IPS-11a (cell line): ENCODE measurements around the gene HSPBAP1.
"Not testable (repeated sequence)": the region's sequence is repeated elsewhere in the genome, so short reads cannot be mapped to it uniquely, and the experiment has no call there.

Experiments used
- H3K4me3 ChIP-seq: one replicate; pipeline ENCODE4 v1.5.1; 2013; ENCODE audit warnings: low read depth, low read length, control low read depth

HSPBAP1 gene

DNA sequence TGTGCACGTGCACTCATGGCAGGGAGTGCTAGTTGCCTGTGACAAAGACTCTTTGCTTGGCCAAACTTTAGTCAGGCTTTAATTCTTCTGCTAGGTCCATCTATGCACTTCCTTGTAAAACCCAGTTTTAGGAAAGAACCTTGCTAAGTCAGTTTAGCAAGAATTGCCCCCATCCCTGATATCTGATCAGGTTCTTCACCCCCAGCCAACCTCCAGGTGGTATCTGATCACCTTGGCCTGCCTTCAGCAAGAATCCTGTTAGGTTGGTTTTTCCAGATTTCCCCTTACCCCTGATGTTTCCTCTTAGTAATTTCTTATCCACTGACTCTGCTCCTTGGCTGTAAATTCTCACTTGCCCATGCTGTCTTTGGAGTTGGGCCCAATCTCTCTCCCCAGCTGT, 8.4 kb downstream of the HSPBAP1 start:
- H3K4me3 ChIP-seq = no peak overlapping the region

DNA sequence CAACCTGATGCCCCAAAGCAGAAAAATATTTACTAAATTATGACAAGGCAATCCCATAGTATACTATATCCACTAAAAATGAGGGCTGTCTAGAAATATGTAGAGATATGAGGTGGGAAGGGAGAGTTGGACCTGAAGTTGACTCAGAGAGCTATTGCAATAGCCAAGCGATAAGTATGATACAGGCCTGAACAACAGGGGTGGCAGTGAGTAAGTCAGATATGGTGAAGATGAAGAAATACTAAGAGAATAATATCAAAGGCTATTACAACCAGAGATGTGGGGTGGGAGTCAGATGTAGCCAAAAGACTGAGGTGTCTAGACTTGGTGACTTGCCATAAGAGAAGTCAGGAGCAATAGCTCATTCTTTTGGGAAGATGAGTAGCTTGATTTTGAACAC, 9.2 kb downstream of the HSPBAP1 start:
- H3K4me3 ChIP-seq = no peak overlapping the region

DNA sequence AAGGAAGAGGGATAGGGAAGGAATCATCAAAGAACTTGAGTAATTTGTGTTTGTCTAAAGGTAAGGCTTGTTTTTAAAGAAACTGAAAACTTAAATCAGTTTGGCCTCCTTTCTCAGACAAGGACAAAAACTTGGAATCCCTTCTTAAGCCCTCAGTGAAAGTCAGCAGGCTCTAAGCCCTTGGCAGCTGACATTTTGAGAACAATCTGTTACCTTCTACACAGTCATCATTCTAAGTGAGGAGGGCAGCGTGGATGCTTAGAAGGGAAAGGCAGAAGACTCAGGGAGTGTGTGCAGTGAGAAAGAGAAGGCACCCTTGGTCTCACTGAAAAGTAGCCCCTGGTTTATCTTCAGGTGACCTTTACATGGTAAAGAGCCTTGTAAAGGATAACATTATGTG, 10.8 kb downstream of the HSPBAP1 start:
- no peak overlapping the region for H3K4me3 ChIP-seq

DNA sequence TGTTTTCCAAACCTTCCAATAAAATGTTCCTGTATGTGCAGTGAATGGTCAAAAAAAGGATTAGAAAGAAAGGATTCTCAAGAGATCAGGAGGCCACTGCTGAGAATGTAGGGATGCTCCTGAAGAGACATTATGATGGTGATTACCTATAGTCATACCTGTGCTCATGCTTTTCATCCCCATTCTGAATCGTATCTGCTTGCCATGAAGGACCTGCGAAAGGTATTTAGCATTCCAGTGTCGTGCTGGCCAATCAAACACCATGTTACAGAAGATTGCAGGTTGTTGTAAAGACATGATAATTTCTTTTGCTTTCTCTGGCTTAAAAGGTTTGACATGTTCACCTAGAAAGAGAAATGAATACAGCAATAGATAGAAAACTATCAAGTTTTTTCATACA, 16.1 kb downstream of the HSPBAP1 start:
- no peak overlapping the region for H3K4me3 ChIP-seq

DNA sequence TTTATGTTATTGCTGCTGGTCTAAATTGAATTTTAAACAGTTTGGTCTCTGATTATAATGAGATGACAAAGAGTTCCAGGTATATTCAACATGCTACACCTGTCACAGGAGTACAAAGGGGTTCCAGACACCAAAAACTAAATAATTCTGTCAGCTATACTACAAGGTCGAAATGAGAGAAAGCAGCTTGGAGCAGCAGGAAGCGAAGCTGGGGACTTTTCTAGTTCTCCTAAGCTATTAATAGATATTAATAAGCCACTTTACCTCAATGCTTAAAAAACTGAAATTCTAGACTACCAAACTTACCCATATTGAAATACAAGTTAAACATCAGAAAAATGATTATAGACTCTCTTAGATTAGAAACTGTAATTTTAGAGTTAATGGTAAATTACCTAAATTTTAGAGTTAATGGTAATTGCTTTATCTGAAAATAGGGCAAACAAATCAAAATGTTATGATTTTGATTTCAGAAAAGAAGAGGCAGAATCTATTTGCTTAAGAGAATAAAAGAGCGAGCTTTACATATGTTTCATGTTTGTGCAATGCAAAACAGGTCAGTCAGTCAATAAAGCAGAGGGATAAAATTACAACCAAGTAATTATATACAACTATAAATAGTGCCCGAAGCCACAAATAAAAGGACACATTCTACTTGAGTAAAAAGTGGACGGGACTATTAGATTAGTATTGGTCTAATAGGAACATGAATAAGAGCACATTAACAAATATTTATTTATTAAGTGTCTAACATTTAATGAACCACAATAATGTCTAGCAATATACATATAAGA, 16.8 kb downstream of the HSPBAP1 start:
- no peak overlapping the region for H3K4me3 ChIP-seq

DNA sequence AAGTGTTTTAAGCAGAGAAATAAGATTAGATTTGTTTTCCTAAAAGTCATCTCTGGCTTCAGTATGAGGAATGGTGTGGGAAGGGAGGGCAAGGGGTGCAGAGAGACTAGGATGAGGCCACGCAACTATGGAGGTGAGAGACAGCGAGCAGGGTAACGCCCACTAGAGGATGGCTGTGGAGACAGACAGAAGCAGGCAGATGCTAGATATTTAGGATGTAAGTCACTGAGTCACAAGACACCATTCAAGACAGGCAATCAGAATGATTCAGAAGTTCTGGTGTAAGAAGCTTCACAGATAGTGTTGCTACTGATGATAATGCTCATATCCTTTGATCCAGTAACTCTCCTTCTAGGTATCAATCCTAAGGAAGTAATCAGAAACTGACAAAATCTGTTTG, 19.1 kb downstream of the HSPBAP1 start:
- no peak overlapping the region for H3K4me3 ChIP-seq

DNA sequence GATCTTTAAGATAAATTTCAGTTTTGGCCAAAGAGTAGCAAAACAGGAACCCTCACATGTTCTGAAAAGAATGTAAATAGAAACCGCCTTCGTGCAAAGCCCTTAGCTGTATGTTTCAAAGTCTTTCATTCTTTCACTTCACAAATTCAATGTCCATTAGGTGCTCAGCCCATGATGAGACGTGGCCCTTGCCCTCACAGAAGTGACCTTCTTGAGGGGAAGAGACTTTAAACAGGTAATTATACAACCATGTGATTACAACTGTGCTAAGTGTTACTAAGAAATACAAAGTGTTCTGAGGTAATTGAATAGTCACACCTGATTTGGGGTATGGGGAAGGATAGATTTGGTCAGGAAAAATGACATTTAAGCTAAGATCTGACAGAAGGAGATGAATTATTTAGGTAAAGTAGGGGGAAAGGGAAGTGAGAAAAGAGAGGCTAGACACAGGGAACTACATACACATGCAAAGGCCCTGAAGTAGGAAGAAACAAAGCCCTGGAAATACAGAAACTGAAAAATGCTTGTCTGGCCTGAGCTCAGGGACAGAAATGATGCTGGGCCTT, 19.6 kb downstream of the HSPBAP1 start:
- H3K4me3 ChIP-seq = no peak overlapping the region

DNA sequence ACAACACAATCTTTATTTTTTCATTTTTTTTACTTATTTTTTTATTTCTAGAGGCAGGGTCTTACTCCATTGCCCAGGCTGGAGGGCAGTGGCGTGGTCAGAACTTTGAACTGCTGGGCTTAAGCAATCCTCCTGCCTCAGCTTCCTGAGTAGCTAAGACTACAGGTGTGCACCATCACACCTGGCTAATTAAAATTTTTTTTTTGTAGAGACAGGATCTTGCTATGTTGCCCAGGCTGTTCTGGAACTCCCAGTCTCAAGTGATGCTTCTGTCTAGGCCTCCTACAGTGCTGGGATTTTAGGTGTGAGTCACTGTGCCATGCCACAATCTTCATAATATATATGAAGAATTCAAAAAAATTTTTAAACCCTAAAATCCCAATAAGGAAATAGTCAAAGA, 20.8 kb downstream of the HSPBAP1 start:
- H3K4me3 ChIP-seq = no peak overlapping the region

DNA sequence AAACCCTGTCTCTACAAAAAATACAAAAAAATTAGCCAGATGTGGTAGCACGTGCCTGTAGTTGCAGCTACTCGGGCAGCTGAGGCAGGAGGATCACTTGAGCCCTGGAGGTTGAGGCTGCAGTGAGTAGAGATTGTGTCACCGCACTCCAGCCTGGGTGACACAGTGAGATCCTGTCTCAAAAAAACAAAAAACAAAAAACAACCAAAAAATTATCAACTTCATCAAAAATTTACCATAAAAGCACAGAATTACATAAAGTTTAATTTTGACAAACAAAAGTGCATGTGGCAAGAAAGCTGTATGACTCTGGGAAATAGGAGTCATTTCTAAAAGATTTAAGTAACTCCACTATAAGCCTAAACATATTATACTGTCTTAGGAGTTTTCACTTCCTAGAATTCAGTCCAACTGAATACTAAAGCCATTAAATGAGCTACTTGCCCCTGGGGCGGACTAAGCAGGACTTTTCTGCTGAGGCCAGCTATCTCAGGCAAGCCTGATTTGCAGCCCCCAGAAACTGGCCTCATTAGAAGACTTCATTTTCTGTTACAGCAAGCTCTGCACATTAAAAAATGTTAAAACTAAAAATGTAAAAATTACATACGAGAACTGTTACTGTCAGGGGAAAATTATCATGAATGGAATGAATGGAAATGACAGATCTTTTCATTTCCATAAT, 23.0 kb downstream of the HSPBAP1 start:
- H3K4me3 ChIP-seq = no peak overlapping the region

DNA sequence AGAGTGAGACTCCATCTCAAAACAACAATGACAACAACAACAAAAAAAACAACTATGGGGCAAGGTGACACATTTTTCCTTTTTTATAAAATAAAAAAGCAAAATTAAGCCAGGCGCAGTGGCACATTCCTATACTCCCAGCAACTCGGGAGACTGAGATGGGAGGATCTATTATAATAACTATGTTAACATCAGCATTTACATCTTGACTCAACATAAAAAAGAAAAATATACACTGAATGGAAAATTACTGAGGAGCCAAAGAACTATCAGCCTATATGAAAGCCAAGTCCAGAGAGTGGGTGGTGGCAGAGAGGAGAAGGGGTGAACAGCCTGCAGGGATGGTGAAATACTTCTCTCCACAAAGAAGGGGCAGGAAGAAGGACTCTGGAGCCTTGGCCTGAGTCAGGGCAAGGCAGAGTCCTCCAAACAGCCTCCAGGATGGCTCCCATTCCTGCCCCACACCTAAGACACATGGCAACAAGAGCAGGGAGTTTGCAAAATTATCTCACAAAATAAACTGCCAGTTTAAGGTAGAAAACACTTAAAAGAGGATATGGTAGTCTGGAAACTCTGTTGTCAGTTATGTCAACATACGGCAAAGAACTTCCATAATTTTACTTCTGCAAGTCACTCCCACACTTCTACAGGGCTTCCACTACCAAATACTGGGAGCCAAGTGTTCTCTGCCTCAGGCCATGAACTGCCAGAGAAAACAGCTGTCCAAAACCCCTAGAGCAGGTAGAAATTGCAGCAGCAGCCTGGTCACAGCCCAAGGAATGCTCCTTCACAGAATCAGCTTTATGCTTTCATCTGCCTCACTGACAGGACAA, 25.9 kb downstream of the HSPBAP1 start:
- no peak overlapping the region for H3K4me3 ChIP-seq

DNA sequence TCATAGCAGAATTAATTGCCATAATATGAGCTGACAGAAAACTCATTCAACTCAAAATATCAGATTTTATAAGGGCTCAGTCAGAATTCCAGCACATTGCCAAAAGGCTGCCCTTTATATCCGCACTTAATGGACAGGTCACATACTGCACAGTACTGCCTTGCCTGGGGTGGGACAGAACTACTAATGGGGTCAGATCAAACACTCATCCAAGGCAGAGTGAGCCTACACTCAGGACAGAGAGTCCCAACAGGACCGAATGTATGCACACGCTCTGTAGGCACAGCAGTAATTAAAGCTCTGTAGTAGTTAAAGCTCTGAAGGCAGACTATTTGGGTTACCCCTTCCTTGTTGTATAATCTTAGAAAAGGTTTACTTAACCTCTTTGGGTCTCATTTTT, 27.2 kb downstream of the HSPBAP1 start:
- no peak overlapping the region for H3K4me3 ChIP-seq

DNA sequence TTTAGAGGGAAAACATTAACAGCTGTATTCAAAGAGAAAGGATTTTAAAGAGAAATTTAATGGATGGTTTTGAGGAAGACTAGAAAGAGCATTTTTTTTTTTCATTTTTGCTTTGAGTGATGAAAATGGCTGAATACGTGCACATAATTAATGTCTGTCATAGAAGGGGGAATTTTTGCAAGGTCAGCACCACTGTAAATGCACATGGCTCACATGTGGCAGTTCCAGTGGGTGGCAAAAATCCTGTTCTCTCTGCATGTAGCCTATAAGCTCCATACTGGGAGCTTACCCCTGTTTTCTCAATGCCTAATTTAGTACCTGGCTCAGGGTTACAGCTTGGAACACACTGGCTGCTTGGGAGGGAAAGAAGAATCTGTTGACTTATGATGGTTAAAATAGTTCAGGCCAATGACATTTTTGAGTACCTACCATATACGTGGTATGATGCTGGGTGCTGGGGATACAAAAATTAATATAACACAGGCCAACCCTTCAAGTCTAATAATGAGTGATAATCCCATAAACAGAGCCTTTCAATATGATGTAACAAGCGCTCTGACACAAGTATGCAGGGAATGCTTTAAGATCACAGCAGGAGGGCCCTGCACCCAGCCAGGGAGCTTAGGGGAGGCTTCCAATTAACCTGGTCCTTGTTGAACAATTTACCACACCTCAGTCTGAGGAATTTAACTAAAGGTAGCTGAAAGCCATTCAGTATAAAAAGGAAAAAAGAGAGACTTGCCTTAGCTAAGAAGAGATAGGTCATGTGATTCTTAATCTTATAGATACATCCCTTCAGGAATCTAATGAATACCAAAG, 33.0 kb downstream of the HSPBAP1 start:
- no peak overlapping the region for H3K4me3 ChIP-seq

DNA sequence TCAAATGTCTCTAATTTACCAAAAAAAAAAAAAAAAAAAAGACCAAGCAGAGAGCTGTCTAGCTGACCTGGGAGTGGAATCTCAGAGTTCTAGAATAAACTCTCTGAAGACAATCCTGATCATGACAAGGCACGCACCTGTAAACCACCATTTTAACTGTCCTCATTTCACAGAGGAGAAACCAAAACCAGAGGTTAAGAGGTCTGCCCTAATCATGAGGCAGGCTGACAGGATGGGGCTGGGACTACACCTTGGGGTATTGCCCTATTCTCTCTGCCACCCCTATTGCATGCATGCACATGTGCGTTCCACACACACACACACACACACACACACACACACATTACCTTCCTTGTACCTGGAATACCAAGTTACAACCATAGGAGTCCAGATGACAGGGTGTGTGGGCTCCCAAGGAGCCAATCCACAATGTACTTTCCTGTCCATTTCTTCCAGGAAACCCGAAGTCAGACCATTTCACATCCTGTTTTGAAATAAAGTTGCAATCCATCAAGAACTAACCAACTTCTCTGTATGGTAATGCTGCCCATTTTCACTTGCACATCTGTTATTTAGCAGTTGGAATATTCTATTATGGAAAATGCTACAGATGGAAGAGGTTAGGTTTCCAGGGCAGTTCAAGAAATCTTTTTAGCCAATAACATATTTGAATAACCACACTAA, 34.6 kb downstream of the HSPBAP1 start:
- H3K4me3 ChIP-seq = no peak overlapping the region

DNA sequence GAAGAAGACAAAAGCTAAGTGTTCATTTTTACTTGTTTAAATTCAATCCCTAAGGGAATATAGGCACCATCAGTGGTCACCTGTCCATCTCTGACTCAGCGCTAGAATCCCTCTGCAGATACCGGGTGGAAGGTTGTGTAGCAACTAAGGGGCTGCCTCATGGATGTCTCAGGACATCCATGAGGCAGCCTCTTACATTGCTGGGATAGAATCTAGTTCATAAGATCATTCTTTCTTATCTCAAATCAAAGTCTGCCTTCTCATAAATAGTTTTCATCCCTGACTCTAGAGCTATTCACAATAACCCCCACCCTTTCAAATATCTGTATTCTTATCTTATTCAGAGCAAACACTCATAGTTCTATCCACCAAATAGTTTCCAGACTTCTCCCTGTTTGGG, 38.1 kb downstream of the HSPBAP1 start:
- no peak overlapping the region for H3K4me3 ChIP-seq

DNA sequence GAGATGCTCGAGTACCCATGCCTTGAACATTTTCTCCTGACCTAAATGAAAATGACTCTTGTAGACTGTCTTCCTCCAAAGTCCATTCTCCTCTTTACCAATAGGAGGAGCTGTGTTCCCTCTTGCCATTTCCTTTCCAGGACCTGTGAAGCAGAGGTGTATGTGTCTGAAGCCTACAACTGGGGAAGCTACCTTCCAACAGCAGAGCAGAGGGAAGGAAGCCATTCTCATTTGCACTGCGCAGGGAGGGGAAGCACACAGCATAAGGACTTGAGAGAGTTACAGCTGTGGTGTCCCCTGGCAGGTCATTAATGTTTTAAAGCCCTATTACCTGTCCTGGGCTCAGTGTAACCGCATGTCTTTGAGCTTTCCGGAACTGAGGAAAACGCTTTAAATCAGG, 38.7 kb downstream of the HSPBAP1 start:
- H3K4me3 ChIP-seq = no peak overlapping the region

DNA sequence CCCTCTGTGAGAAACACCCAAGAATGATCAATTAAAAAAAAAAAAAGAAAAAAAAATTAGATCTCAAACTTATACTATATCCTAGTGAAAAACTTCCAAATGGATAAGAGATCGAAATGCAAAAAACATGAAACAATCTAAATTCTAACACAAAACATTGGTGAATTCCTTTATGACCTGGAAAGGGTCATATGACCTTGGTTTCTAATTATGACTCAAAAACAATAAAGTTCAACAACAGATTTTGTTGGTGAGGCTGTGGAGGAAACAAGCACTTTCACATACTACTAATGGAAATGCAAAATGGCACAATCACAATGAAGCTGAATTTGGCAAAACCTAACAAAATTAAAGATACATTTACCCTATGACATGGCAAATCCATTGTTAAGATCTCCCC, 45.3 kb downstream of the HSPBAP1 start:
- H3K4me3 ChIP-seq = no peak overlapping the region

DNA sequence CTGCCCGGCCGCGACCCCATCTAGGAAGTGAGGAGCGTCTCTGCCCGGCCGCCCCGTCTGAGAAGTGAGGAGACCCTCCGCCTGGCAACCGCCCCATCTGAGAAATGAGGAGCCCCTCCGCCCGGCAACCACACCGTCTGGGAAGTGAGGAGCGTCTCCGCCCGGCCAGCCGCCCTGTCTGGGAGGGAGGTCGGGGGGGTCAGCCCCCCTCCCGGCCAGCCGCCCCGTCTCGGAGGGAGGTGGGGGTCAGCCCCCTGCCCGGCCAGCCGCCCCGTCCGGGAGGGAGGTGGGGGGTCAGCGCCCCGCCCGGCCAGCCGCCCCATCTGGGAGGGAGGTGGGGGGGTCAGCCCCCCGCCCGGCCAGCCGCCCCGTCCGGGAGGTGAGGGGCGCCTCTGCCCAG, 46.3 kb downstream of the HSPBAP1 start:
- H3K4me3 ChIP-seq = not testable (repeated sequence)

DNA sequence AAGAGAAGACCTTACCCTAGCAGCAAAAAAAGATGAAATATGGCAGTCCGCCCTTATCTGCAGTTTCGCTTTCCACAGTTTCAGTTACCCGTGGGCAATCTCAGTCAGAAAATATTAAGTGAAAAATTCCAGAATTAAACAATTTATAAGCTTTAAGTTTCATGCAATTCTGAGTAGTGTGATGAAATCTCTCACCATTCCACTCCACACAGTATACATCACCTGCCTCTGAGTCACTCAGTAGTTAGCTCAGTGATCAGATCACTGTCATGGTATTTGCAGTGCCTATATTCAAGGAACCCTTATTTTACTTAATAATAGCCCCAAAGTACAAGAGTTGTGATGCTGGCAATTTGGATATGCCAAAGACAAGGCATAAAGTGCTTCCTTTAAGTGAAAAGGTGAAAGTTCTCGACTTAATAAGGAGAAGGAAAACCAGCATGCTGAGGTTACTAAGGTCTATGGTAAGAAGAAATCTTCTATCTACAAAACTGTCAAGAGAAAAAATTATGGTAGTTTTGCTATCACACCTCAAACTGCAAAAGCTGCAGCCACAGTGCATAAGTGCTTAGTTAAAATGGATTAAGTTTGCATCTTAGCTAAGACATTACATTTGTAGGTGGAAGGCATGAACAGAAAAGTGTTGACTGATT, 48.1 kb downstream of the HSPBAP1 start:
- no peak overlapping the region for H3K4me3 ChIP-seq

DNA sequence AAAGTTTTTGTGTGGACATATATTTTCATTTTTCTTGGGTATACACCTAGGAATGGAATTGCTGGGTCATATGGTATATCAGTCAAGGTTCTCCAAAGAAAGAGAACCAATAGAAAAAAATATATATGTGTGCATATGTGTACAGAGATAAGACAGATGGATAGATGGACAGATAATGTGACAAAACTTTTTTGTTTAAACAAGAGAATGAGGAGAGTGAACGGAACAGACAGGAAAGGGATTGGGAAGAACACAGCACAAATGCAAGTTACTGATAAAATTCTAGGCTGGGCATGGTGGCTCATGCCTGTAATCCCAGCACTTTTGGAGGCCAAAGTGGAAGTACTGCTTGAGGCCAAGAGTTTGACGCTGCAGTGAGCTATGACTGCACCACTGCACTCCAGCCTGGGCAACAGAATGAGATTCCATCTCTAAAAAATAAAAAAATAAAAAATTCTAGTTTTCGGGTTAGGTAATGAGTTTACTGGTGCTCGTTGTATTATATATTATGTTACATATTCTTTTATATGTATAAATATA, 50.0 kb downstream of the HSPBAP1 start:
- H3K4me3 ChIP-seq = no peak overlapping the region
